ENCODE results near the gene DDIT4.

Gene DDIT4

DNA sequence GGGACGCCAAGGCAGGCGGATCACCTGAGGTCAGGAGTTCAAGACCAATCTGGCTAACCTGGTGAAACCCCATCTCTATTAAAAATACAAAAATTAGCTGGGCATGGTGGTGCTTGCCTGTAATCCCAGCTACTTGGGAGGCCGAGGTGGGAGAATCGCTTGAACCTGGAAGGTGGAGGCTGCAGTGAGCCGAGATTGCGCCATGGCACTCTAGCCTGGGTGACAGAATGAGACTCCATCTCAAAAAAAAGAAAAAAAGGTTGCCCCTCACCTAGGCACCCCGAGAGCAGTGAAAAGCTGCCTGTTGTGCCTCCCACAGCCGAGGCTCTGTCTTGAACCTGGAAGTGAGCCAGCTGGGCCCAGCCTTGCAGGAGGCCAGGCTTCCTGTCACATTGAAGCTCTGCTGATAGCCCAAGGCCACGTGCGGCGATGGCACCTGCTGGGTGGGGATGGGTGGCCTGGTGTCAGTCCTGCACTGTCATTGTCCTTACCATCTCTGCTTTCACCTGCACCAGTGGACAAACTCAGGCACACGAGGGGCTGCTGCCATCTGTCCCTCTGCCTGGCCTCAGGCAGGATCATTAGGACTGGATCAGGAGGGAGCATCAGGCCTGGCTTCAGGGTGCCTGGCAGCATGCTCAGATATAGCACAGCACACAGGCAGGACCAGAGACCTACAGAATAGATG, 43.2 kb downstream of the DDIT4 start:
- Histone ChIP-seq H3K36me3 (ENCODE audit: control insufficient read depth in 2 of 2, insufficient read depth in 2 of 2, low read length in 2 of 2) (no peaks in the 10 kb centered on the region), H3K27me3 (ENCODE audit: control insufficient read depth in 2 of 2, insufficient read depth in 2 of 2, low read length in 2 of 2) (no peaks in the 10 kb centered on the region), H3K27ac (ENCODE audit: low read depth in 2 of 2, low read length in 2 of 2) (peak overlapping the region; percentile 74 to 91), H3K4me1 (ENCODE audit: control insufficient read depth in 2 of 2, insufficient read depth in 2 of 2, low read length in 2 of 2) (peaks cover 42 to 45% of the 10 kb centered on the region in 2 donors), H3K9me3 (ENCODE audit: control insufficient read depth in 2 of 2, low read length in 2 of 2) (no peaks in the 10 kb centered on the region), H3K4me3 (ENCODE audit: low read length in 2 of 2) (no peak overlapping the region), H3K9ac (ENCODE audit: low read depth in 1 of 2, low read length in 2 of 2) (peak overlapping the region in 1 of 2 donors; percentile 67)

GRCh38 chr10:72318418-72319262, 44.9 kb downstream of the DDIT4 start:
- peak overlapping the region; percentile 80 to 88 for H3K27ac ChIP-seq (ENCODE audit: low read depth in 2 of 2, low read length in 2 of 2)
- no peaks in the 10 kb centered on the region for H3K27me3 ChIP-seq (ENCODE audit: control insufficient read depth in 2 of 2, insufficient read depth in 2 of 2, low read length in 2 of 2)
- no peaks in the 10 kb centered on the region for H3K36me3 ChIP-seq (ENCODE audit: control insufficient read depth in 2 of 2, insufficient read depth in 2 of 2, low read length in 2 of 2)
- peak overlapping the region; percentile 41 to 55 for H3K4me3 ChIP-seq (ENCODE audit: low read length in 2 of 2)
- no peaks in the 10 kb centered on the region for H3K9me3 ChIP-seq (ENCODE audit: control insufficient read depth in 2 of 2, low read length in 2 of 2)
- H3K9ac ChIP-seq (ENCODE audit: low read depth in 1 of 2, low read length in 2 of 2): peak overlapping the region; percentile 49 to 79
- peaks cover 44 to 45% of the 10 kb centered on the region in 2 donors for H3K4me1 ChIP-seq (ENCODE audit: control insufficient read depth in 2 of 2, insufficient read depth in 2 of 2, low read length in 2 of 2)

DNA sequence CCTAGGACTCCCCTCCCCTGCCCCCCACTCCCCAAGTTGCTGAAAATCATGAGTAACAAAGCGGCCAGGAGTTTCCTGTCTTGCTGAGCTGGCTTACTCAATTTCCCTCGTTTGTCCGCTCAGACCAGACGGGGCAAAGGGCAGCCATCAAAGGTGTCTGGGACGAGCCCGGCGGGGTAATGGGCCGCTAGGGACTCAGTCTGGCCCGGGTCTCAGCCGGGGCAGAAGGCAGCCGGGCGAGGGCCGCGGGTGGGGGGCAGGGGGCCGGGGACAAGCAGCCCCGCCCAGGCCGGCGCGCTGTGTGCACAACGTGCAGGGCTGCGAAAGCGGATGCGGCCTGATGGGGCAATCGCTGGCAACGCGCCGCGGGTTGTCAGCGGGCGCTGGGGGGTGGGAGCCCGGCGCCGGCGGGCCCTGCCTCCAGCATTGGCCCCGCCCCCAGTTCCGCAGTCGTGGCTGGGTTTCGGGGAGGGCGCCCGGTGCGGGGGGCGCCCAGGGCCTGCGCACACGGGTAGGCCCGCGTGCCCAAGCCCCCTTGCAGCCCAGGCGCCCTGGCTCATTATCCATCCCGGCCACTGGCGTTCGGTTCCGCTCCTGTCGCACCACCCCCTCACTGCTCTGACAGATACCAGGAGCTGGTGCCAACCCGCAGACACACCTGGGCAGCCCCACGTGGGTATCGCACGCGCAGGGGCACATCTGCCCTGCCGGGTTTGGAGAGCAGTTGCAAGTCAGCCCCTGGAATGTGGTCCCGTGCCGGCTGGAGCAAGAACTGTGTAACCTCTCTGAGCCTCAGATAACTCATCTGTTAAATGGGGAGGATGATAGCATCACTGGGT, 45.9 kb downstream of the DDIT4 start:
- Histone ChIP-seq H3K9ac (ENCODE audit: low read depth in 1 of 2, low read length in 2 of 2) (peak overlapping the region; percentile 49 to 79), H3K27ac (ENCODE audit: low read depth in 2 of 2, low read length in 2 of 2) (peak overlapping the region; percentile 80 to 88), H3K9me3 (ENCODE audit: control insufficient read depth in 2 of 2, low read length in 2 of 2) (no peaks in the 10 kb centered on the region), H3K4me3 (ENCODE audit: low read length in 2 of 2) (peak overlapping the region; percentile 55 to 72), H3K27me3 (ENCODE audit: control insufficient read depth in 2 of 2, insufficient read depth in 2 of 2, low read length in 2 of 2) (no peaks in the 10 kb centered on the region), H3K36me3 (ENCODE audit: control insufficient read depth in 2 of 2, insufficient read depth in 2 of 2, low read length in 2 of 2) (no peaks in the 10 kb centered on the region), H3K4me1 (ENCODE audit: control insufficient read depth in 2 of 2, insufficient read depth in 2 of 2, low read length in 2 of 2) (peaks cover 44 to 45% of the 10 kb centered on the region in 2 donors)

GRCh38 chr10:72320676-72321247, 47.0 kb downstream of the DDIT4 start:
- Histone ChIP-seq H3K36me3 (ENCODE audit: control insufficient read depth in 2 of 2, insufficient read depth in 2 of 2, low read length in 2 of 2) (no peaks in the 10 kb centered on the region), H3K27me3 (ENCODE audit: control insufficient read depth in 2 of 2, insufficient read depth in 2 of 2, low read length in 2 of 2) (no peaks in the 10 kb centered on the region), H3K4me3 (ENCODE audit: low read length in 2 of 2) (peak overlapping the region in 1 of 2 donors; percentile 48), H3K4me1 (ENCODE audit: control insufficient read depth in 2 of 2, insufficient read depth in 2 of 2, low read length in 2 of 2) (peaks cover 37 to 44% of the 10 kb centered on the region in 2 donors), H3K9me3 (ENCODE audit: control insufficient read depth in 2 of 2, low read length in 2 of 2) (no peaks in the 10 kb centered on the region), H3K27ac (ENCODE audit: low read depth in 2 of 2, low read length in 2 of 2) (peak overlapping the region; percentile 80 to 88), H3K9ac (ENCODE audit: low read depth in 1 of 2, low read length in 2 of 2) (peak overlapping the region; percentile 16 to 32)

DNA sequence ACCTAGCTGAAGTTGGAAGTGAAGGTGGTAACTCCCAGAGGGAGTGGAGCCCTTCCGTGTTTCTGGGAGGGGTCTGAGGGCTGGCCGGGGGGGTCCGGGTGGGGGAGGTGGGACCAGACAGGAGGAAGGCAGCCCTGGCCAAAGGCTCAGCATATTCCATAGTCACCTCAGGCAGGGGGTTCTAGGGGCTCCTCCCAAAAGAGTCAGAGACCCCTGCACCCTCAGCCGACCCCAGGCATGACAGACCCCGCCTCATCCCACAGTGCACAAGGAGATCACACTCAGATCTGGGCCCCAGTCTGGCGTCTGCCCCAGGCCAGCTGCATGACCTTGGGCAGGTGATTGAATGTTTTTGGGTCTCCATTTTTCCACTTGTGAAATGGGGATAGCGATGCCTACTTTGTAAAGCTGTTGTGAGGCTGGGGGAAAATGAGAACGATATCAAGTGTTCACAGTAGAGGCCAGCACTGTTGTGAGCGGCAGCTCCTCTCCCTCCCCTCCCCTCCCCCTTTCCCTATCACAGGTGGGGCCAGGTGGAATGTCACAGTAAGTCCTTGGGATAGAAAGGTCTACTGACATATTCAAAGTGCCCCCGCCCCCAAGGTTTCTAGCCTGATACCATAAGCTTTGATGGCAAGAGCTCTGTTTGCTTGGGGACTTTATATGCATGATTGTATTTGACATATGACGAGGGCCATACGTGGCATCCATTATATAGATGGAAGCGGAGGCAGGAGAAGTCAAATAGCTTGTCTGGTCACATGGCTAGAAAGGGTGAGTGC, 47.7 kb downstream of the DDIT4 start:
- Histone ChIP-seq H3K9ac (ENCODE audit: low read depth in 1 of 2, low read length in 2 of 2) (peak overlapping the region in 1 of 2 donors; percentile 16), H3K4me3 (ENCODE audit: low read length in 2 of 2) (no peak overlapping the region), H3K36me3 (ENCODE audit: control insufficient read depth in 2 of 2, insufficient read depth in 2 of 2, low read length in 2 of 2) (no peaks in the 10 kb centered on the region), H3K9me3 (ENCODE audit: control insufficient read depth in 2 of 2, low read length in 2 of 2) (no peaks in the 10 kb centered on the region), H3K27ac (ENCODE audit: low read depth in 2 of 2, low read length in 2 of 2) (peak overlapping the region; percentile 80 to 88), H3K27me3 (ENCODE audit: control insufficient read depth in 2 of 2, insufficient read depth in 2 of 2, low read length in 2 of 2) (no peaks in the 10 kb centered on the region), H3K4me1 (ENCODE audit: control insufficient read depth in 2 of 2, insufficient read depth in 2 of 2, low read length in 2 of 2) (peaks cover 30 to 37% of the 10 kb centered on the region in 2 donors)

- Histone ChIP-seq H3K27me3 (ENCODE audit: control insufficient read depth in 2 of 2, insufficient read depth in 2 of 2, low read length in 2 of 2) (no peaks in the 10 kb centered on the region), H3K4me1 (ENCODE audit: control insufficient read depth in 2 of 2, insufficient read depth in 2 of 2, low read length in 2 of 2) (peaks cover 27 to 32% of the 10 kb centered on the region in 2 donors), H3K27ac (ENCODE audit: low read depth in 2 of 2, low read length in 2 of 2) (no peak overlapping the region)
Measured at GRCh38 chr10:72322030-72322279, 48.2 kb downstream of the DDIT4 start.

GRCh38 chr10:72322280-72323058, 48.7 kb downstream of the DDIT4 start:
- no peaks in the 10 kb centered on the region for H3K27me3 ChIP-seq (ENCODE audit: control insufficient read depth in 2 of 2, insufficient read depth in 2 of 2, low read length in 2 of 2)
- peak overlapping the region in 1 of 2 donors; percentile 9 for H3K27ac ChIP-seq (ENCODE audit: low read depth in 2 of 2, low read length in 2 of 2)
- H3K9ac ChIP-seq (ENCODE audit: low read depth in 1 of 2, low read length in 2 of 2): no peak overlapping the region
- no peaks in the 10 kb centered on the region for H3K36me3 ChIP-seq (ENCODE audit: control insufficient read depth in 2 of 2, insufficient read depth in 2 of 2, low read length in 2 of 2)
- no peak overlapping the region for H3K4me3 ChIP-seq (ENCODE audit: low read length in 2 of 2)
- H3K9me3 ChIP-seq (ENCODE audit: control insufficient read depth in 2 of 2, low read length in 2 of 2): no peaks in the 10 kb centered on the region
- peaks cover 24 to 29% of the 10 kb centered on the region in 2 donors for H3K4me1 ChIP-seq (ENCODE audit: control insufficient read depth in 2 of 2, insufficient read depth in 2 of 2, low read length in 2 of 2)

More at GRCh38 chr10:72322030-72322279, 48.2 kb downstream of the DDIT4 start:
- Histone ChIP-seq H3K9ac (ENCODE audit: low read depth in 1 of 2, low read length in 2 of 2) (no peak overlapping the region), H3K36me3 (ENCODE audit: control insufficient read depth in 2 of 2, insufficient read depth in 2 of 2, low read length in 2 of 2) (no peaks in the 10 kb centered on the region), H3K4me3 (ENCODE audit: low read length in 2 of 2) (no peak overlapping the region), H3K9me3 (ENCODE audit: control insufficient read depth in 2 of 2, low read length in 2 of 2) (no peaks in the 10 kb centered on the region)

DNA sequence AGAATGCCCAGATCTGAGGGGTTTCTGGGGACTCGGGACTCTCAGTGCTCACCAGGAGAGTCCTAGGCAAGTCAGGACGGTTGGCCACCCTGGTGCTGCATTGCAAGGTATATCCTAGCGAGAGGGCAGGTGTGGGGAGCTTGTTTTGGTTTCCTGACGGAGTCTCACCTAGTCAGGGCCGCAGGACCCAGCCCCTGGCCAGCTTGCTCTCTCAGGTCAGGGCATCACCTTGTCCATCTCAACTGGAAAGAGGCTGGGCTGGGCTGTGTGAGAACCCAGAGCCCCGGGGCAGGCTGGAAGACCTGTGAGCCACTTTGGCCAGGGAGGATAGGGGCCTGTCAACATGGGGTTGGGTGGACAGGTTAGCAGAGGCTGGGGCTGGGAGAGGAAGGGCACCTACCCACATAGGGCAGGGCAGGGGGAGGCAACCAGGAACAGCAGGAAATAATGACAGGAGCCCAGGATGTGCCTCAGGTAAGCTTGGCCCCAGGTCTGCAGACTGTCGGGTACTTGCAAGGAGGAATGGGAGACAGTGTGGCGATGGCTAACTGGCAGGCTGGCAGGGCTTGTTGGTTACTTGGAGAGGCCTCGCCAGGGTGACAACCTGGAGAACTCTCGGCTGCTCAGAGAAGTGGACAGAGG, 49.5 kb downstream of the DDIT4 start:
- Histone ChIP-seq H3K27ac (ENCODE audit: low read depth in 2 of 2, low read length in 2 of 2) (peak overlapping the region in 1 of 2 donors; percentile 9), H3K36me3 (ENCODE audit: control insufficient read depth in 2 of 2, insufficient read depth in 2 of 2, low read length in 2 of 2) (no peaks in the 10 kb centered on the region), H3K9ac (ENCODE audit: low read depth in 1 of 2, low read length in 2 of 2) (no peak overlapping the region), H3K9me3 (ENCODE audit: control insufficient read depth in 2 of 2, low read length in 2 of 2) (no peaks in the 10 kb centered on the region), H3K4me1 (ENCODE audit: control insufficient read depth in 2 of 2, insufficient read depth in 2 of 2, low read length in 2 of 2) (peaks cover 29 to 30% of the 10 kb centered on the region in 2 donors), H3K4me3 (ENCODE audit: low read length in 2 of 2) (no peak overlapping the region), H3K27me3 (ENCODE audit: control insufficient read depth in 2 of 2, insufficient read depth in 2 of 2, low read length in 2 of 2) (no peaks in the 10 kb centered on the region)
